HepG2 (cell line): ENCODE measurements around the gene ALOXE3. TPM values are rescaled to one million over a fixed set of nuclear protein-coding genes. Genes with fewer than 3 reads are reported as not detected.
A peak's percentile ranks its signal among the peaks of the same experiment; 100 is the strongest.

Experiments used
- HNRNPL ChIP-seq: fragments of 200-400 bp; formaldehyde crosslinking; IDR thresholded peaks from 2 replicates; pipeline ENCODE4 v1.6.1; 2017; ENCODE audit warnings: mild to moderate bottlenecking, low read depth, low read length
- MTF2 ChIP-seq: sonication (generic); formaldehyde crosslinking; IDR thresholded peaks from 2 replicates; pipeline ENCODE4 v1.5.0; 2020; ENCODE audit warnings: missing genetic modification reagents, borderline replicate concordance
- RFX1 ChIP-seq: fragments of 450-650 bp; IDR thresholded peaks from 2 replicates; pipeline ENCODE4 v1.6.1; 2017
- SPEN ChIP-seq: sonication (generic); formaldehyde crosslinking; IDR thresholded peaks from 2 replicates; pipeline ENCODE4 v1.5.1; 2020; ENCODE audit warnings: low read depth, mild to moderate bottlenecking, missing genetic modification reagents
- ZNF230 ChIP-seq: sonication (generic); formaldehyde crosslinking; IDR thresholded peaks from 2 replicates; pipeline ENCODE4 v1.4.0; 2020; ENCODE audit warnings: mild to moderate bottlenecking, missing genetic modification reagents
- ZNF33B ChIP-seq: sonication (generic); formaldehyde crosslinking; IDR thresholded peaks from 2 replicates; pipeline ENCODE4 v1.5.1; 2020; ENCODE audit warnings: mild to moderate bottlenecking, missing genetic modification reagents
- ZNF441 ChIP-seq: sonication (generic); formaldehyde crosslinking; IDR thresholded peaks from 2 replicates; pipeline ENCODE4 v1.7.0; 2021; ENCODE audit warnings: missing genetic modification reagents, borderline replicate concordance
- ZNF563 ChIP-seq: sonication (generic); formaldehyde crosslinking; IDR thresholded peaks from 2 replicates; pipeline ENCODE4 v1.8.0; 2022; ENCODE audit warnings: mild to moderate bottlenecking, moderate library complexity, missing genetic modification reagents
- ZNF605 ChIP-seq: sonication (generic); formaldehyde crosslinking; IDR thresholded peaks from 2 replicates; pipeline ENCODE4 v1.8.0; 2022; ENCODE audit warnings: mild to moderate bottlenecking, missing genetic modification reagents
- ZNF619 ChIP-seq: sonication (generic); formaldehyde crosslinking; IDR thresholded peaks from 2 replicates; pipeline ENCODE4 v1.4.0; 2020; ENCODE audit warnings: mild to moderate bottlenecking, missing genetic modification reagents
- ZNF687 ChIP-seq: sonication (generic); formaldehyde crosslinking; IDR thresholded peaks from 2 replicates; pipeline ENCODE4 v1.5.1; 2020; ENCODE audit warnings: mild to moderate bottlenecking, missing genetic modification reagents, moderate library complexity
- ZNF776 ChIP-seq: sonication (generic); formaldehyde crosslinking; IDR thresholded peaks from 2 replicates; pipeline ENCODE4 v1.4.0; 2020; ENCODE audit warnings: mild to moderate bottlenecking, missing genetic modification reagents
- polyA plus RNA-seq, 8 experiments: library from polyadenylated mRNA; depleted of rRNA in 3 of 8; stranded (reverse) in 7 of 8; unstranded in 1 of 8; fragments of >200 nt; fragmentation: Illumina TruSeq in 4 of 8; extraction: Trizol in 4 of 8; gene quantifications; 2 replicates each; pipeline versions ENCODE4 v1.2.1 to v1.2.3, GENCODE V29; 2011 to 2016; ENCODE audit warnings: low read depth in 4 of 8, missing spikeins in 1 of 8, mixed read lengths in 1 of 8; ENCODE audit not compliant: insufficient read depth in 1 of 8
- total RNA-seq, 5 experiments: library from RNA; depleted of rRNA; stranded (reverse); fragments of >200 nt; fragmentation: Illumina TruSeq; extraction: Trizol; gene quantifications; 2 replicates each; pipeline ENCODE4 v1.2.3, GENCODE V29; 2016; ENCODE audit warnings: low read depth in 1 of 5
- TF ChIP-seq, protein P1 (sequence below): sonication (generic); formaldehyde crosslinking; IDR thresholded peaks from 2 replicates; pipeline ENCODE4 v1.4.0; 2020; ENCODE audit warnings: mild to moderate bottlenecking, missing genetic modification reagents
- TF ChIP-seq, protein P2 (sequence below): sonication (generic); formaldehyde crosslinking; IDR thresholded peaks from one replicate; pipeline ENCODE4 v1.5.1; 2020; ENCODE audit warnings: mild to moderate bottlenecking, missing genetic modification reagents; ENCODE audit errors: not compliant biosample characterization

Gene ALOXE3
- total and polyA plus RNA-seq, 2 of the 13 experiments (the other 11 are each of a cell fraction or from before 2014, with no cell fraction given): 0.07 TPM; not detected in 1

DNA sequence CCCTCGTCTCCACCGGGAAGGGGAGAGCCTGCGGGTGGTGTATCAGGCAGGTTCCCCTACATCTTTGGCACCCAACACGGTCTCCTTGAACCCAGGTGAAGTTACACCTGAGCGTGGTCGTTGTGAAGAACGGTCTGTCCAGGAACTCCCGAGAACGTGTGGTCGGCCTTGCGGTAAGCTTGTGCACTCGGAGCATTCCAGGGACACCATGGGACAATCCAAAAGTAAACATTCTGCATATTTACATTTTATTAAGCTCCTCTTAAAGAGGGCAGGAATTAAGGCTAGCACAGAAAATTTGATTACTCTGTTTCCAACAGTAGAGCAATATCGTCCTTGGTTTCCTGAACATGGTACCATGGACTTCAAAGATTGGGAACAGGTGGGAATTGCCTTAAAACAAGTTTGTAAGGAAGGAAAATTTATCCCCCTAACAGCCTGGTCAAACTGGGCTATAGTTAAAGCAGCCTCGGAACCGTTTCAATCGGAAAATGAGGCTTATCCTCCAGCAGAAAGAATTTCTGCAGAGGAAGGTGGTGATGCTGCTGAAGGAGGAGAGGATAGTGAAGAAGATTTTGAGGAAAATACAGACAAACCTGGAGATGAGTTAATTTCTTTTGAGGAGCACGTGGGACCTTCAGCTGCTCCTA lies 61.2 kb downstream of the ALOXE3 start (continued):
- no peak for TF ChIP-seq ZNF33B (CRISPR knock-in tag)
- 0 out of 2 replicates have a peak, but pooled peaks have one; percentile 6 for TF ChIP-seq ZNF563 (CRISPR knock-in tag)
- TF ChIP-seq, protein P1, sequence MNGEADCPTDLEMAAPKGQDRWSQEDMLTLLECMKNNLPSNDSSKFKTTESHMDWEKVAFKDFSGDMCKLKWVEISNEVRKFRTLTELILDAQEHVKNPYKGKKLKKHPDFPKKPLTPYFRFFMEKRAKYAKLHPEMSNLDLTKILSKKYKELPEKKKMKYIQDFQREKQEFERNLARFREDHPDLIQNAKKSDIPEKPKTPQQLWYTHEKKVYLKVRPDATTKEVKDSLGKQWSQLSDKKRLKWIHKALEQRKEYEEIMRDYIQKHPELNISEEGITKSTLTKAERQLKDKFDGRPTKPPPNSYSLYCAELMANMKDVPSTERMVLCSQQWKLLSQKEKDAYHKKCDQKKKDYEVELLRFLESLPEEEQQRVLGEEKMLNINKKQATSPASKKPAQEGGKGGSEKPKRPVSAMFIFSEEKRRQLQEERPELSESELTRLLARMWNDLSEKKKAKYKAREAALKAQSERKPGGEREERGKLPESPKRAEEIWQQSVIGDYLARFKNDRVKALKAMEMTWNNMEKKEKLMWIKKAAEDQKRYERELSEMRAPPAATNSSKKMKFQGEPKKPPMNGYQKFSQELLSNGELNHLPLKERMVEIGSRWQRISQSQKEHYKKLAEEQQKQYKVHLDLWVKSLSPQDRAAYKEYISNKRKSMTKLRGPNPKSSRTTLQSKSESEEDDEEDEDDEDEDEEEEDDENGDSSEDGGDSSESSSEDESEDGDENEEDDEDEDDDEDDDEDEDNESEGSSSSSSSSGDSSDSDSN (CRISPR knock-in tag): no peak
- TF ChIP-seq ZNF687 (CRISPR knock-in tag): peak; percentile 23; the same call in 1 of the 2 replicates
- no peak for TF ChIP-seq HNRNPL
- TF ChIP-seq ZNF776 (CRISPR knock-in tag): no peak
- TF ChIP-seq ZNF619 (CRISPR knock-in tag): no peak
- TF ChIP-seq, protein P2, sequence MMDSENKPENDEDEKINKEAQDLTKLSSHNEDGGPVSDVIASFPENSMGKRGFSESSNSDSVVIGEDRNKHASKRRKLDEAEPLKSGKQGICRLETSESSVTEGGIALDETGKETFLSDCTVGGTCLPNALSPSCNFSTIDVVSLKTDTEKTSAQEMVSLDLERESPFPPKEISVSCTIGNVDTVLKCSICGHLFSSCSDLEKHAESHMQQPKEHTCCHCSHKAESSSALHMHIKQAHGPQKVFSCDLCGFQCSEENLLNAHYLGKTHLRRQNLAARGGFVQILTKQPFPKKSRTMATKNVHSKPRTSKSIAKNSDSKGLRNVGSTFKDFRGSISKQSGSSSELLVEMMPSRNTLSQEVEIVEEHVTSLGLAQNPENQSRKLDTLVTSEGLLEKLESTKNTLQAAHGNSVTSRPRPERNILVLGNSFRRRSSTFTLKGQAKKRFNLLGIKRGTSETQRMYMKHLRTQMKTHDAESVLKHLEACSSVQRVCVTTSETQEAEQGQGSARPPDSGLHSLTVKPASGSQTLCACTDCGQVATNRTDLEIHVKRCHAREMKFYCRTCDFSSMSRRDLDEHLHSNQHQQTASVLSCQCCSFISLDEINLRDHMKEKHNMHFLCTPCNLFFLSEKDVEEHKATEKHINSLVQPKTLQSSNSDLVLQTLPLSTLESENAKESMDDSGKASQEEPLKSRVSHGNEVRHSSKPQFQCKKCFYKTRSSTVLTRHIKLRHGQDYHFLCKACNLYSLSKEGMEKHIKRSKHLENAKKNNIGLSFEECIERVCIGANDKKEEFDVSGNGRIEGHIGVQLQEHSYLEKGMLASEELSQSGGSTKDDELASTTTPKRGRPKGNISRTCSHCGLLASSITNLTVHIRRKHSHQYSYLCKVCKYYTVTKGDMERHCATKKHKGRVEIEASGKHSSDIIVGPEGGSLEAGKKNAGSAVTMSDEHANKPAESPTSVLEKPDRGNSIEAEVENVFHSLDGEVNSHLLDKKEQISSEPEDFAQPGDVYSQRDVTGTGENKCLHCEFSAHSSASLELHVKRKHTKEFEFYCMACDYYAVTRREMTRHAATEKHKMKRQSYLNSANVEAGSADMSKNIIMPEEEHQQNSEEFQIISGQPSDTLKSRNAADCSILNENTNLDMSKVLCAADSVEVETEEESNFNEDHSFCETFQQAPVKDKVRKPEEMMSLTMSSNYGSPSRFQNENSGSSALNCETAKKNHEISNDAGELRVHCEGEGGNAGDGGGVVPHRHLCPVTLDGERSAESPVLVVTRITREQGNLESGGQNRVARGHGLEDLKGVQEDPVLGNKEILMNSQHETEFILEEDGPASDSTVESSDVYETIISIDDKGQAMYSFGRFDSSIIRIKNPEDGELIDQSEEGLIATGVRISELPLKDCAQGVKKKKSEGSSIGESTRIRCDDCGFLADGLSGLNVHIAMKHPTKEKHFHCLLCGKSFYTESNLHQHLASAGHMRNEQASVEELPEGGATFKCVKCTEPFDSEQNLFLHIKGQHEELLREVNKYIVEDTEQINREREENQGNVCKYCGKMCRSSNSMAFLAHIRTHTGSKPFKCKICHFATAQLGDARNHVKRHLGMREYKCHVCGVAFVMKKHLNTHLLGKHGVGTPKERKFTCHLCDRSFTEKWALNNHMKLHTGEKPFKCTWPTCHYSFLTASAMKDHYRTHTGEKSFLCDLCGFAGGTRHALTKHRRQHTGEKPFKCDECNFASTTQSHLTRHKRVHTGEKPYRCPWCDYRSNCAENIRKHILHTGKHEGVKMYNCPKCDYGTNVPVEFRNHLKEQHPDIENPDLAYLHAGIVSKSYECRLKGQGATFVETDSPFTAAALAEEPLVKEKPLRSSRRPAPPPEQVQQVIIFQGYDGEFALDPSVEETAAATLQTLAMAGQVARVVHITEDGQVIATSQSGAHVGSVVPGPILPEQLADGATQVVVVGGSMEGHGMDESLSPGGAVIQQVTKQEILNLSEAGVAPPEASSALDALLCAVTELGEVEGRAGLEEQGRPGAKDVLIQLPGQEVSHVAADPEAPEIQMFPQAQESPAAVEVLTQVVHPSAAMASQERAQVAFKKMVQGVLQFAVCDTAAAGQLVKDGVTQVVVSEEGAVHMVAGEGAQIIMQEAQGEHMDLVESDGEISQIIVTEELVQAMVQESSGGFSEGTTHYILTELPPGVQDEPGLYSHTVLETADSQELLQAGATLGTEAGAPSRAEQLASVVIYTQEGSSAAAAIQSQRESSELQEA (CRISPR knock-in tag): no peak
- peak; percentile 66; the same call in 1 of the 2 replicates for TF ChIP-seq ZNF230 (CRISPR knock-in tag)
- TF ChIP-seq MTF2: no peak
- no peak for TF ChIP-seq SPEN
- TF ChIP-seq RFX1: no peak
- no peak for TF ChIP-seq ZNF605 (CRISPR knock-in tag)
- 0 out of 2 replicates have a peak, but pooled peaks have one; percentile 6 for TF ChIP-seq ZNF441 (CRISPR knock-in tag)
